ENCODE results near the gene TAOK3. TPM values are rescaled to one million over a fixed set of nuclear protein-coding genes. Genes with fewer than 3 reads are reported as not detected.
"Not testable (repeated sequence)": the region's sequence is repeated elsewhere in the genome, so short reads cannot be mapped to it uniquely, and the experiment has no call there.

TAOK3 gene
- total RNA-seq, 1 donor from 2014 or later, result 57.8 TPM

GRCh38 chr12:118373616-118374015 is 909 bp upstream of the TAOK3 start:
- DNase-seq (ENCODE audit: low read depth), result no peak

- DNase-seq (ENCODE audit: low read depth), result no peak
Observed at GRCh38 chr12:118371321-118372282, 1.1 kb downstream of the TAOK3 start.

GRCh38 chr12:118370601-118371000 is 2.1 kb downstream of the TAOK3 start:
- no peak for DNase-seq (ENCODE audit: low read depth)

- no peak for DNase-seq (ENCODE audit: low read depth)
Observed at GRCh38 chr12:118368821-118369220, 3.9 kb downstream of the TAOK3 start.

GRCh38 chr12:118361889-118362288 is 10.8 kb downstream of the TAOK3 start:
- no peak for DNase-seq (ENCODE audit: low read depth)

GRCh38 chr12:118361092-118361404 is 11.7 kb downstream of the TAOK3 start:
- no peak for DNase-seq (ENCODE audit: low read depth)

GRCh38 chr12:118359541-118359915 is 13.2 kb downstream of the TAOK3 start:
- DNase-seq (ENCODE audit: low read depth), result no peak

- DNase-seq (ENCODE audit: low read depth), result no peak
Observed at GRCh38 chr12:118358612-118359540, 13.8 kb downstream of the TAOK3 start.

GRCh38 chr12:118358008-118358359 is 14.7 kb downstream of the TAOK3 start:
- DNase-seq (ENCODE audit: low read depth), result no peak

GRCh38 chr12:118357257-118358007 is 15.3 kb downstream of the TAOK3 start:
- DNase-seq (ENCODE audit: low read depth), result no peak

- DNase-seq (ENCODE audit: low read depth), result peak; percentile 54
Observed at GRCh38 chr12:118356809-118357256, 15.9 kb downstream of the TAOK3 start.

- DNase-seq (ENCODE audit: low read depth), result peak; percentile 67
Observed at GRCh38 chr12:118355843-118356242, 16.9 kb downstream of the TAOK3 start.

- no peak for DNase-seq (ENCODE audit: low read depth)
Observed at GRCh38 chr12:118354903-118355302, 17.8 kb downstream of the TAOK3 start.

- not testable (repeated sequence) for DNase-seq (ENCODE audit: low read depth)
Observed at GRCh38 chr12:118354503-118354902, 18.2 kb downstream of the TAOK3 start.

- DNase-seq (ENCODE audit: low read depth), result no peak
Observed at GRCh38 chr12:118353721-118354120, 19.0 kb downstream of the TAOK3 start.

GRCh38 chr12:118350908-118351559 is 21.7 kb downstream of the TAOK3 start:
- no peak for DNase-seq (ENCODE audit: low read depth)

- no peak for DNase-seq (ENCODE audit: low read depth)
Observed at GRCh38 chr12:118347916-118348315, 24.8 kb downstream of the TAOK3 start.

- DNase-seq (ENCODE audit: low read depth), result no peak
Observed at GRCh38 chr12:118346895-118347294, 25.8 kb downstream of the TAOK3 start.

- no peak for DNase-seq (ENCODE audit: low read depth)
Observed at GRCh38 chr12:118345355-118345754, 27.4 kb downstream of the TAOK3 start.

- peak; percentile 92 for DNase-seq (ENCODE audit: low read depth)
Observed at GRCh38 chr12:118344829-118345228, 27.9 kb downstream of the TAOK3 start.

GRCh38 chr12:118342090-118342489 is 30.6 kb downstream of the TAOK3 start:
- no peak for DNase-seq (ENCODE audit: low read depth)
